ENCODE results near the gene GPNMB. TPM values are rescaled to one million over a fixed set of nuclear protein-coding genes. Genes with fewer than 3 reads are reported as not detected.
"Not testable (repeated sequence)": the region's sequence is repeated elsewhere in the genome, so short reads cannot be mapped to it uniquely, and the experiment has no call there.

Gene GPNMB
- total RNA-seq, 2 donors from 2014 or later: 10.0 to 49.9 TPM

GRCh38 chr7:23216021-23216420 lies 30.6 kb upstream of the GPNMB start:
- no peak for TF ChIP-seq POLR2AphosphoS5 (IDR thresholded peaks at IDR 0.05)
- TF ChIP-seq, protein P1, sequence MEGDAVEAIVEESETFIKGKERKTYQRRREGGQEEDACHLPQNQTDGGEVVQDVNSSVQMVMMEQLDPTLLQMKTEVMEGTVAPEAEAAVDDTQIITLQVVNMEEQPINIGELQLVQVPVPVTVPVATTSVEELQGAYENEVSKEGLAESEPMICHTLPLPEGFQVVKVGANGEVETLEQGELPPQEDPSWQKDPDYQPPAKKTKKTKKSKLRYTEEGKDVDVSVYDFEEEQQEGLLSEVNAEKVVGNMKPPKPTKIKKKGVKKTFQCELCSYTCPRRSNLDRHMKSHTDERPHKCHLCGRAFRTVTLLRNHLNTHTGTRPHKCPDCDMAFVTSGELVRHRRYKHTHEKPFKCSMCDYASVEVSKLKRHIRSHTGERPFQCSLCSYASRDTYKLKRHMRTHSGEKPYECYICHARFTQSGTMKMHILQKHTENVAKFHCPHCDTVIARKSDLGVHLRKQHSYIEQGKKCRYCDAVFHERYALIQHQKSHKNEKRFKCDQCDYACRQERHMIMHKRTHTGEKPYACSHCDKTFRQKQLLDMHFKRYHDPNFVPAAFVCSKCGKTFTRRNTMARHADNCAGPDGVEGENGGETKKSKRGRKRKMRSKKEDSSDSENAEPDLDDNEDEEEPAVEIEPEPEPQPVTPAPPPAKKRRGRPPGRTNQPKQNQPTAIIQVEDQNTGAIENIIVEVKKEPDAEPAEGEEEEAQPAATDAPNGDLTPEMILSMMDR (IDR thresholded peaks at IDR 0.05): no peak
- TF ChIP-seq POLR2A (IDR thresholded peaks at IDR 0.05): no peak
- Histone ChIP-seq H3K27ac (no peak overlapping the region), H3K36me3 (no peaks in the 10 kb centered on the region), H3K27me3 (replicated peaks; ENCODE audit: insufficient read depth) (no peaks in the 10 kb centered on the region), H3K4me3 (no peak overlapping the region), H3K9me3 (no peaks in the 10 kb centered on the region), H3K4me1 (replicated peaks) (no peaks in the 10 kb centered on the region)
- intact Hi-C loops (cut with DNase I): no loop called here
- WGBS: 81% methylated on average over 2 of the region's 2 CpGs
- no peak for DNase-seq (ENCODE audit: low spot score)

GRCh38 chr7:23218196-23218595 lies 28.4 kb upstream of the GPNMB start:
- intact Hi-C loops (cut with DNase I): no loop called here
- H3K9me3 ChIP-seq: no peaks in the 10 kb centered on the region
- no peak overlapping the region for H3K4me3 ChIP-seq
- TF ChIP-seq, protein P1 (IDR thresholded peaks at IDR 0.05): no peak
- 40% methylated on average over 3 of the region's 3 CpGs for WGBS
- no peaks in the 10 kb centered on the region for H3K36me3 ChIP-seq
- no peak for DNase-seq (ENCODE audit: low spot score)
- H3K4me1 ChIP-seq (replicated peaks): no peaks in the 10 kb centered on the region
- no peak overlapping the region for H3K27ac ChIP-seq
- no peaks in the 10 kb centered on the region for H3K27me3 ChIP-seq (replicated peaks; ENCODE audit: insufficient read depth)

GRCh38 chr7:23220690-23221305 lies 25.8 kb upstream of the GPNMB start:
- H3K36me3 ChIP-seq: no peaks in the 10 kb centered on the region
- DNase-seq (ENCODE audit: low spot score): no peak
- no peaks in the 10 kb centered on the region for H3K27me3 ChIP-seq (replicated peaks; ENCODE audit: insufficient read depth)
- H3K9me3 ChIP-seq: no peaks in the 10 kb centered on the region
- no peaks in the 10 kb centered on the region for H3K4me1 ChIP-seq (replicated peaks)
- TF ChIP-seq POLR2AphosphoS5 (IDR thresholded peaks at IDR 0.05) (no peak), POLR2A (IDR thresholded peaks at IDR 0.05) (no peak)
- TF ChIP-seq, protein P1 (IDR thresholded peaks at IDR 0.05): no peak
- intact Hi-C loops (cut with DNase I): no loop called here
- WGBS: 57% methylated on average over 10 of the region's 10 CpGs
- no peak overlapping the region for H3K27ac ChIP-seq
- no peak overlapping the region for H3K4me3 ChIP-seq

- intact Hi-C loops (cut with DNase I): no loop called here
- DNase-seq (ENCODE audit: low spot score): no peak
- Histone ChIP-seq H3K27me3 (replicated peaks; ENCODE audit: insufficient read depth) (no peaks in the 10 kb centered on the region), H3K4me3 (no peak overlapping the region), H3K9me3 (no peaks in the 10 kb centered on the region), H3K36me3 (no peaks in the 10 kb centered on the region), H3K27ac (no peak overlapping the region), H3K4me1 (replicated peaks) (no peaks in the 10 kb centered on the region)
- TF ChIP-seq, protein P1 (IDR thresholded peaks at IDR 0.05): no peak
- TF ChIP-seq POLR2AphosphoS5 (IDR thresholded peaks at IDR 0.05) (no peak), POLR2A (IDR thresholded peaks at IDR 0.05) (no peak)
- 51% methylated on average over 5 of the region's 5 CpGs for WGBS
Measured at GRCh38 chr7:23222439-23223030, 24.0 kb upstream of the GPNMB start.

DNA sequence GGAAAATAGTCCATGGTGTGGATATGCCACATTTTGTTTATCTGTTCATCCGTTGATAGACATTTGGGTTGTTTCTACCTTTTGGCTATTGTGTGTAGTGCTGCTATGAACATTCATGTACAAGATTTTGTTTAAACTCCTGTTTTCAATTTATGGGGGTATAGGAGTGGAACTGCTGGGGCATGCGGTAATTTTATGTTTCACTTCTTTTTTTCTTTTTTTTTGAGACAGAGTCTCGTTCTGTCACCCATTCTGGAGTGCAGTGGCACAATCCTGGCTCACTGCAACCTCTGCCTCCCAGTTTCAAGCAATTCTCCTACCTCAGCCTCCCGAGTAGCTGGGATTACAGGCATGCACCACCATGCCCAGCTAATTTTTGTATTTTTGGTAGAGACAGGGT lies 22.2 kb upstream of the GPNMB start:
- 87% methylated on average over 4 of the region's 4 CpGs for WGBS
- H3K4me1 ChIP-seq (replicated peaks); H3K9me3 ChIP-seq; H3K27ac ChIP-seq; H3K4me3 ChIP-seq; H3K27me3 ChIP-seq (replicated peaks; ENCODE audit: insufficient read depth); H3K36me3 ChIP-seq; DNase-seq (ENCODE audit: low spot score); intact Hi-C loops (cut with DNase I): not testable (repeated sequence)

Measured in prostate gland (tissue), 2 donors.